ENCODE measurements around the gene AKR1C3. TPM values are rescaled to one million over a fixed set of nuclear protein-coding genes. Genes with fewer than 3 reads are reported as not detected.

The AKR1C3 gene
- total and polyA plus RNA-seq, 2 experiments from 2014 or later, result 53.5 to 54.6 TPM

- H3K4me2 ChIP-seq, result no peak overlapping the region
- H3K79me2 ChIP-seq, result no peaks in the 10 kb centered on the region
- no peak overlapping the region for H3K4me3 ChIP-seq
- no peaks in the 10 kb centered on the region for H4K20me1 ChIP-seq (ENCODE audit: insufficient read depth, poor library complexity, severe bottlenecking)
- no peak for TF ChIP-seq EZH2phosphoT487 (IDR thresholded peaks at IDR 0.05; ENCODE audit: low read depth, severe bottlenecking, unreplicated experiment)
- TF ChIP-seq EZH2 (IDR thresholded peaks at IDR 0.05; ENCODE audit: borderline replicate concordance), result no peak
- H3K27ac ChIP-seq, result no peak overlapping the region
- H2AFZ ChIP-seq, result no peak overlapping the region
- no peaks in the 10 kb centered on the region for H3K27me3 ChIP-seq
- no peaks in the 10 kb centered on the region for H3K9me3 ChIP-seq (ENCODE audit: low read depth)
- H3K36me3 ChIP-seq (replicated peaks; ENCODE audit: insufficient read depth, low read depth), result no peaks in the 10 kb centered on the region
- H3K9me2 ChIP-seq (replicated peaks; ENCODE audit: insufficient read depth), result no peaks in the 10 kb centered on the region
- 88% methylated on average over 3 of the region's 3 CpGs for WGBS (ENCODE audit: low lambda C conversion rate, missing lambda C conversion rate)
- H3K4me1 ChIP-seq (ENCODE audit: insufficient read depth), result peaks cover 23% of the 10 kb centered on the region
- DNase-seq (ENCODE audit: low spot score), result no peak
Measured at GRCh38 chr10:5151076-5151475, 56.9 kb downstream of the AKR1C3 start.

GRCh38 chr10:5155951-5156350 is 61.7 kb downstream of the AKR1C3 start:
- Histone ChIP-seq H2AFZ (no peak overlapping the region), H3K9me2 (replicated peaks; ENCODE audit: insufficient read depth) (no peaks in the 10 kb centered on the region), H3K79me2 (no peaks in the 10 kb centered on the region), H3K4me1 (ENCODE audit: insufficient read depth) (no peaks in the 10 kb centered on the region), H4K20me1 (ENCODE audit: insufficient read depth, poor library complexity, severe bottlenecking) (no peaks in the 10 kb centered on the region), H3K4me2 (no peak overlapping the region), H3K4me3 (no peak overlapping the region), H3K36me3 (replicated peaks; ENCODE audit: insufficient read depth, low read depth) (no peaks in the 10 kb centered on the region), H3K27ac (no peak overlapping the region), H3K27me3 (no peaks in the 10 kb centered on the region), H3K9me3 (ENCODE audit: low read depth) (no peaks in the 10 kb centered on the region)
- TF ChIP-seq EZH2 (IDR thresholded peaks at IDR 0.05; ENCODE audit: borderline replicate concordance) (no peak), CTCF (IDR thresholded peaks at IDR 0.05; ENCODE audit: poor library complexity) (no peak), EZH2phosphoT487 (IDR thresholded peaks at IDR 0.05; ENCODE audit: low read depth, severe bottlenecking, unreplicated experiment) (no peak)
- no peak for DNase-seq (ENCODE audit: low spot score)
- 53% methylated on average over 1 of the region's 1 CpG for WGBS (ENCODE audit: low lambda C conversion rate, missing lambda C conversion rate)

Small RNAs within 50 kb of the gene (small RNA-seq; reads per million reads assigned to genes)
- not detected for gene RF00096

Other genes with a start within 250 kb of the AKR1C3 start
- 175 and 179 TPM in 2 replicates for gene AKR1C1, start 131.0 kb upstream of the AKR1C3 start, total RNA-seq
- 67.8 and 106 TPM in 2 replicates for gene AKR1C1, start 131.0 kb upstream of the AKR1C3 start, polyA plus RNA-seq
- gene AKR1C2, start 90.6 kb upstream of the AKR1C3 start, total RNA-seq, result 47.7 and 51.0 TPM in 2 replicates
- 35.0 and 51.7 TPM in 2 replicates for gene AKR1C2, start 90.6 kb upstream of the AKR1C3 start, polyA plus RNA-seq
- not detected in 2 replicates for gene AKR1C8, start 90.7 kb downstream of the AKR1C3 start, total RNA-seq
- gene AKR1C8, start 90.7 kb downstream of the AKR1C3 start, polyA plus RNA-seq, result 0.19 TPM in 1 of 2 replicates, not detected in the other
- 1.5 and 1.7 TPM in 2 replicates for gene AKR1C4, start 102.4 kb downstream of the AKR1C3 start, total RNA-seq
- gene AKR1C4, start 102.4 kb downstream of the AKR1C3 start, polyA plus RNA-seq, result 0.40 and 0.52 TPM in 2 replicates

Data from hepatocyte (in vitro differentiated cells).